PC-3 (cell line): ENCODE results near the gene TMEM69. TPM values are rescaled to one million over a fixed set of nuclear protein-coding genes. Genes with fewer than 3 reads are reported as not detected.

Source experiments
- ATAC-seq: fragments of 200-7000 bp; cut with Tn5 transposase; 2 replicates; pipeline ENCODE4 v1.9.1; 2020; ENCODE audit warnings: mild to moderate bottlenecking, moderate library complexity
- BruUV-seq: library from RNA; stranded (reverse); fragments of 400-500 nt; replicated peaks from 2 replicates; lab custom pipeline; 2021; lab: Mats Ljungman, UMichigan
- CTCF ChIA-PET: fragments of 300-600 bp; sonication (Branson Sonifier 250); formaldehyde crosslinking; loops from one replicate; lab custom pipeline; 2022; ENCODE audit warnings: antibody characterized with exemption; lab: Charles Lee
- POLR2A ChIA-PET: fragments of 300-600 bp; sonication (Branson Sonifier 250); formaldehyde crosslinking; loops from one replicate; lab custom pipeline; 2022; ENCODE audit warnings: antibody characterized with exemption; ENCODE audit not compliant: unreplicated experiment; lab: Charles Lee
- DNase-seq: peaks from one replicate; pipeline ENCODE4 v3.0.0-alpha.2; 2015
- H2AFZ ChIP-seq: fragments of 300-600 bp; sonication (generic); 2 replicates; pipeline ENCODE4 v1.6.0; 2016; ENCODE audit warnings: antibody characterized with exemption, low read length
- H3F3A ChIP-seq: fragments of 300-600 bp; sonication (generic); one replicate; pipeline ENCODE4 v1.6.0; 2017; ENCODE audit warnings: antibody characterized with exemption, low read length, control low read depth, mild to moderate bottlenecking; ENCODE audit not compliant: unreplicated experiment
- H3K27ac ChIP-seq: fragments of 300-600 bp; sonication (generic); 2 replicates; pipeline ENCODE4 v1.5.1; 2016; ENCODE audit warnings: mild to moderate bottlenecking, low read length
- H3K27me3 ChIP-seq: fragments of 300-600 bp; sonication (generic); 2 replicates; pipeline ENCODE4 v1.6.1; 2016; ENCODE audit warnings: low read length, mixed read lengths
- H3K36me3 ChIP-seq: fragments of 300-600 bp; sonication (generic); 2 replicates; pipeline ENCODE4 v1.6.1; 2016; ENCODE audit warnings: low read depth, mixed run types, low read length, mixed read lengths
- H3K4me1 ChIP-seq: fragments of 300-600 bp; sonication (generic); 2 replicates; pipeline ENCODE4 v1.5.1; 2016; ENCODE audit warnings: low read length; ENCODE audit not compliant: insufficient read depth
- H3K4me2 ChIP-seq: fragments of 300-600 bp; sonication (generic); 2 replicates; pipeline ENCODE4 v1.6.0; 2016; ENCODE audit warnings: low read length
- H3K4me3 ChIP-seq: fragments of 300-600 bp; sonication (generic); 2 replicates; pipeline ENCODE4 v1.5.1; 2016; ENCODE audit warnings: mild to moderate bottlenecking, low read length, mixed read lengths
- H3K79me2 ChIP-seq: fragments of 300-600 bp; sonication (generic); 2 replicates; pipeline ENCODE4 v1.6.1; 2017; ENCODE audit warnings: low read length, mixed read lengths
- H3K9ac ChIP-seq: fragments of 300-600 bp; sonication (generic); 2 replicates; pipeline ENCODE4 v1.6.0; 2016; ENCODE audit warnings: mild to moderate bottlenecking, low read length
- H3K9me2 ChIP-seq: fragments of 300-600 bp; sonication (generic); replicated peaks from 2 replicates; pipeline ENCODE4 v1.6.1; 2016; ENCODE audit warnings: mixed run types, low read length, mixed read lengths
- H3K9me3 ChIP-seq: fragments of 300-600 bp; sonication (generic); 2 replicates; pipeline ENCODE4 v1.6.1; 2016; ENCODE audit warnings: low read length, mixed read lengths
- H4K20me1 ChIP-seq: fragments of 300-600 bp; sonication (generic); 2 replicates; pipeline ENCODE4 v1.6.1; 2016; ENCODE audit warnings: low read length, mixed read lengths
- CTCF ChIP-seq: fragments of 300-600 bp; sonication (generic); conservative IDR thresholded peaks from 2 replicates; pipeline ENCODE4 v1.5.1; 2017; ENCODE audit warnings: antibody characterized with exemption, low read depth, mild to moderate bottlenecking, low read length
- EZH2 ChIP-seq: fragments of 300-600 bp; sonication (generic); IDR thresholded peaks from one replicate; pipeline ENCODE4 v1.6.1; 2017; ENCODE audit warnings: antibody characterized with exemption, mild to moderate bottlenecking, low read length; ENCODE audit not compliant: unreplicated experiment
- EZH2phosphoT487 ChIP-seq: fragments of 300-600 bp; sonication (generic); IDR thresholded peaks from 2 replicates; pipeline ENCODE4 v1.6.1; 2018; ENCODE audit warnings: mild to moderate bottlenecking, antibody characterized with exemption, low read length, borderline replicate concordance
- intact Hi-C: fragments of 100-400 bp; cut with micrococcal nuclease; formaldehyde crosslinking; loops from 2 replicates; pipeline ENCODE4 v1.9.0; 2023
- total RNA-seq: library from RNA; depleted of rRNA; stranded (reverse); fragments of >200 nt; gene quantifications from 2 replicates; pipeline ENCODE4 v1.2.3, GENCODE V29; 2014

TMEM69 gene
- total RNA-seq, 1 experiment from 2014 or later = 26.6 TPM

- H3K9me3 ChIP-seq = no peaks in the 10 kb centered on the region
- TF ChIP-seq EZH2 (no peak), EZH2phosphoT487 (no peak), CTCF (no peak)
- 0 out of 2 replicates have a peak, but pooled peaks cover 18% of the 10 kb centered on the region for H4K20me1 ChIP-seq
- ATAC-seq = no peak
- H3K4me1 ChIP-seq = no peaks in the 10 kb centered on the region
- H3K9me2 ChIP-seq = no peaks in the 10 kb centered on the region
- no TSS peak for BruUV-seq
- no peak for DNase-seq
- H2AFZ ChIP-seq = no peak overlapping the region
- H3K27ac ChIP-seq = no peak overlapping the region
- H3K4me2 ChIP-seq = no peak overlapping the region
- no peaks in the 10 kb centered on the region for H3K27me3 ChIP-seq
- H3K36me3 ChIP-seq = peaks cover 46% of the 10 kb centered on the region
- H3K4me3 ChIP-seq = no peak overlapping the region
- H3K9ac ChIP-seq = no peak overlapping the region
- no peaks in the 10 kb centered on the region for H3F3A ChIP-seq
- intact Hi-C loops = no loop called here
- H3K79me2 ChIP-seq = peaks cover 49% of the 10 kb centered on the region
- CTCF ChIA-PET = no interaction called here
- POLR2A ChIA-PET = no interaction called here
Observed at GRCh38 chr1:45660336-45660735, 27.6 kb upstream of the TMEM69 start.

DNA sequence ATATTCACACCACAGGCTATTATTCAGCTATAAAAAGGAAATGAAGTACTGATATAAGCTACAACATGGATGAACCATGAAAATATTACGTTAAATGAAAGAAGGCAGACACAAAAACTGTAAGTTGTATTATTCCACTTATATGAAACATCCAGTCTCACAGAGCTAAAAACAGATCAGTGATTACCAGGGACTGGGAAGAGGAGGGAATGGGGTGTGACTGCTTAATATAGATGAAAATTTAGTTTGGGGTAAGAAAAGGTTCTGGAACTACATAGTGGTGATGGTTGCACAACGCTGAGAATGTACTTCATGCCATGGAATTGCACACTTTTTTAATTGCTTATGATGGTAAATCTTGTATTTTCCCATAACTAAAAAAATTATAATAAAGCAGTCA, 21.1 kb upstream of the TMEM69 start:
- BruUV-seq = no TSS peak
- no peak overlapping the region for H3K4me2 ChIP-seq
- peaks cover 8% of the 10 kb centered on the region; the same call in 1 of the 2 replicates for H3K36me3 ChIP-seq
- H3F3A ChIP-seq = no peaks in the 10 kb centered on the region
- peaks cover 51% of the 10 kb centered on the region for H4K20me1 ChIP-seq
- H3K4me3 ChIP-seq = no peak overlapping the region
- H3K4me1 ChIP-seq = no peaks in the 10 kb centered on the region
- POLR2A ChIA-PET = no interaction called here
- DNase-seq = no peak
- no peak overlapping the region for H3K9ac ChIP-seq
- H3K79me2 ChIP-seq = peaks cover 98% of the 10 kb centered on the region
- H3K9me3 ChIP-seq = no peaks in the 10 kb centered on the region
- CTCF ChIA-PET = no interaction called here
- ATAC-seq = no peak
- no peak overlapping the region for H2AFZ ChIP-seq
- TF ChIP-seq EZH2phosphoT487 (no peak), EZH2 (no peak), CTCF (no peak)
- no peaks in the 10 kb centered on the region for H3K9me2 ChIP-seq
- H3K27me3 ChIP-seq = no peaks in the 10 kb centered on the region
- no peak overlapping the region for H3K27ac ChIP-seq
- intact Hi-C loops = no loop called here

DNA sequence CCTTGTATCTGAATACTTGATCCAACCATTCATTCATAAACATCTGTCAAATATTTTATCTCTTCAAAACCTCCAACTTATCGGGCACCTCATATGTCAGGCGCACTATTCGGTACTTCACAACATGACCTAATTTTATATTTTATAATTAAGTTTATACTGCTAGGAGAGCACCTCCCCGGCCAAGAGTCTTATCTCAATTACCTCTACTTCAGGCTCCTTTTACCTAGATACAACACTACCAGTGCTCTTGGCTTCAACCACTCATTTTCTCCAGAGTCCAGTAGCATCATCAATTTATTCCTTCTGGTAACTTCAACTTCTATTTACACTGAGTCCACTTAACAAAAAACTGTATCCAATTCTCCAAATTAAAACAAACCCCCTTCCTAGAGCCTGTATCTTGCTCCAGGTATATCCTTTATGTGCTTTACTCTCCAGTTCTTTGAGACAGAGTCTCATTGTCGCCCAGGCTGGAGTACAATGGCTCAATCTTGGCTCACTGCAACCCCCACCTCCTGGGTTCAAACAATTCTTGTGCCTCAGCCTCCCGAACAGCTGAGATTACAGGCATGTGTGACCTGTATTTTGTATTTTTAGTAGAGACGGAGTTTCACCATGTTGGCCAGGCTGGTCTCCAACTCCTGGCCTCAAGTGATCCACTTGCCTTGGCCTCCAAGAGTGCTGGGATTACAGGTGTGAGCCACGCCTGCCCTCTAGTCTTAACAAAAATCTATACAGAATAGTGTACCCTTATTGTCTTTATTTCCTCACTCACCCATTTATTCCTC, 20.5 kb upstream of the TMEM69 start:
- H3K9me2 ChIP-seq = no peaks in the 10 kb centered on the region
- H3K9me3 ChIP-seq = no peaks in the 10 kb centered on the region
- ChIA-PET POLR2A (no interaction called here), CTCF (no interaction called here)
- no peak overlapping the region for H3K4me2 ChIP-seq
- TF ChIP-seq CTCF = no peak
- TF ChIP-seq EZH2 = no peak
- no peak for TF ChIP-seq EZH2phosphoT487
- H2AFZ ChIP-seq = no peak overlapping the region
- no peak overlapping the region for H3K27ac ChIP-seq
- BruUV-seq = no TSS peak
- no peak for DNase-seq
- H3K9ac ChIP-seq = no peak overlapping the region
- no peak overlapping the region for H3K4me3 ChIP-seq
- H3K36me3 ChIP-seq = peaks cover 9% of the 10 kb centered on the region; the same call in 1 of the 2 replicates
- H3F3A ChIP-seq = no peaks in the 10 kb centered on the region
- intact Hi-C loops = no loop called here
- H3K79me2 ChIP-seq = peaks cover 98% of the 10 kb centered on the region
- no peak for ATAC-seq
- H3K27me3 ChIP-seq = no peaks in the 10 kb centered on the region
- peaks cover 48% of the 10 kb centered on the region for H4K20me1 ChIP-seq
- H3K4me1 ChIP-seq = no peaks in the 10 kb centered on the region
